GM11168 (cell line): ENCODE results near the gene CACNA2D3.

Experiments used
- in situ Hi-C: fragments of 300-500 bp; cut with MboI; formaldehyde crosslinking; loops from one replicate; pipeline ENCODE4 v1.12.0; 2022; ENCODE audit warnings: low sequenced_read_pairs; ENCODE audit not compliant: unreplicated experiment

The CACNA2D3 gene

GRCh38 chr3:54844211-54844610 is 721.9 kb downstream of the CACNA2D3 start:
- in situ Hi-C loops = no loop called here

- in situ Hi-C loops = no loop called here
These were observed 722.7 kb downstream of the CACNA2D3 start for GRCh38 chr3:54845011-54845410.

- in situ Hi-C loops = no loop called here
These were observed 723.2 kb downstream of the CACNA2D3 start for GRCh38 chr3:54845551-54845950.

GRCh38 chr3:54846119-54846518 is 723.8 kb downstream of the CACNA2D3 start:
- in situ Hi-C loops = no loop called here

- in situ Hi-C loops = no loop called here
These were observed 725.0 kb downstream of the CACNA2D3 start for GRCh38 chr3:54847361-54847760.

- in situ Hi-C loops = no loop called here
These were observed 727.0 kb downstream of the CACNA2D3 start for GRCh38 chr3:54849360-54849759.

GRCh38 chr3:54850484-54851018 is 728.2 kb downstream of the CACNA2D3 start:
- in situ Hi-C loops = loop anchor here (25.0 kb wide), 2 partner anchors 312 to 1412 kb away; no protein-coding TSS in a partner anchor

- in situ Hi-C loops = loop anchor here (25.0 kb wide), 2 partner anchors 309 to 1409 kb away; no protein-coding TSS in a partner anchor
These were observed 731.4 kb downstream of the CACNA2D3 start for GRCh38 chr3:54853573-54854404.

GRCh38 chr3:54856271-54856670 is 733.9 kb downstream of the CACNA2D3 start:
- in situ Hi-C loops = loop anchor here (25.0 kb wide), 2 partner anchors 306 to 1406 kb away; no protein-coding TSS in a partner anchor

- in situ Hi-C loops = loop anchor here (25.0 kb wide), 2 partner anchors 305 to 1405 kb away; no protein-coding TSS in a partner anchor
These were observed 735.0 kb downstream of the CACNA2D3 start for GRCh38 chr3:54857343-54857742.

- in situ Hi-C loops = loop anchor here (25.0 kb wide), 2 partner anchors 304 to 1404 kb away; no protein-coding TSS in a partner anchor
These were observed 735.9 kb downstream of the CACNA2D3 start for GRCh38 chr3:54858093-54858785.

- in situ Hi-C loops = loop anchor here (25.0 kb wide), 2 partner anchors 303 to 1403 kb away; no protein-coding TSS in a partner anchor
These were observed 736.8 kb downstream of the CACNA2D3 start for GRCh38 chr3:54859184-54859583.

GRCh38 chr3:54861248-54862067 is 739.1 kb downstream of the CACNA2D3 start:
- in situ Hi-C loops = loop anchor here (25.0 kb wide), 2 partner anchors 301 to 1401 kb away; no protein-coding TSS in a partner anchor

- in situ Hi-C loops = loop anchor here (25.0 kb wide), 2 partner anchors 300 to 1400 kb away; no protein-coding TSS in a partner anchor
These were observed 740.2 kb downstream of the CACNA2D3 start for GRCh38 chr3:54862526-54862925.

- in situ Hi-C loops = loop anchor here (25.0 kb wide), 2 partner anchors 299 to 1399 kb away; no protein-coding TSS in a partner anchor
These were observed 741.0 kb downstream of the CACNA2D3 start for GRCh38 chr3:54863366-54863765.

GRCh38 chr3:54863786-54864185 is 741.4 kb downstream of the CACNA2D3 start:
- in situ Hi-C loops = loop anchor here (25.0 kb wide), 2 partner anchors 299 to 1399 kb away; no protein-coding TSS in a partner anchor

GRCh38 chr3:54865316-54865715 is 743.0 kb downstream of the CACNA2D3 start:
- in situ Hi-C loops = loop anchor here (25.0 kb wide), 2 partner anchors 297 to 1397 kb away; no protein-coding TSS in a partner anchor

GRCh38 chr3:54866251-54866650 is 743.9 kb downstream of the CACNA2D3 start:
- in situ Hi-C loops = loop anchor here (25.0 kb wide), 2 partner anchors 296 to 1396 kb away; no protein-coding TSS in a partner anchor

- in situ Hi-C loops = loop anchor here (25.0 kb wide), 2 partner anchors 292 to 1392 kb away; no protein-coding TSS in a partner anchor
These were observed 748.1 kb downstream of the CACNA2D3 start for GRCh38 chr3:54870423-54870822.
